GM23338 (cell line): ENCODE data around the gene LPP. TPM values are rescaled to one million over a fixed set of nuclear protein-coding genes. Genes with fewer than 3 reads are reported as not detected.

Experiments
- ATAC-seq: fragments of 200-7000 bp; cut with Tn5 transposase; 3 replicates; pipeline ENCODE4 v1.9.1; 2020
- DNase-seq: peaks from one replicate; pipeline ENCODE4 v3.0.0-alpha.2; 2015; ENCODE audit warnings: low spot score
- H2AFZ ChIP-seq: fragments of 200-600 bp; sonication (generic); 2 replicates; pipeline ENCODE4 v1.8.0; 2016; ENCODE audit warnings: antibody characterized with exemption, mild to moderate bottlenecking, moderate library complexity
- H3F3A ChIP-seq: fragments of 200-600 bp; sonication (generic); replicated peaks from 2 replicates; pipeline ENCODE4 v1.8.0; 2017; ENCODE audit warnings: antibody characterized with exemption, mixed run types, low read depth
- H3K27ac ChIP-seq: fragments of 200-600 bp; sonication (generic); 2 replicates; pipeline ENCODE4 v1.6.1; 2016; ENCODE audit warnings: low read depth
- H3K27me3 ChIP-seq: fragments of 200-600 bp; sonication (generic); 2 replicates; pipeline ENCODE4 v1.8.0; 2016; ENCODE audit warnings: mild to moderate bottlenecking, mixed run types, moderate library complexity; ENCODE audit not compliant: insufficient read depth
- H3K36me3 ChIP-seq: fragments of 200-600 bp; sonication (generic); 2 replicates; pipeline ENCODE4 v1.8.0; 2016; ENCODE audit warnings: mild to moderate bottlenecking; ENCODE audit not compliant: insufficient read depth
- H3K4me1 ChIP-seq: fragments of 200-600 bp; sonication (generic); 2 replicates; pipeline ENCODE4 v1.8.0; 2016; ENCODE audit warnings: mild to moderate bottlenecking, moderate library complexity; ENCODE audit not compliant: insufficient read depth
- H3K4me2 ChIP-seq: fragments of 200-600 bp; sonication (generic); 2 replicates; pipeline ENCODE4 v1.7.1; 2017; ENCODE audit warnings: mixed run types
- H3K4me3 ChIP-seq: fragments of 200-600 bp; sonication (generic); 2 replicates; pipeline ENCODE4 v1.6.1; 2016; ENCODE audit warnings: mixed run types
- H3K79me2 ChIP-seq: fragments of 200-600 bp; sonication (generic); replicated peaks from 2 replicates; pipeline ENCODE4 v1.8.0; 2017; ENCODE audit warnings: mild to moderate bottlenecking; ENCODE audit not compliant: insufficient read depth
- H3K9me2 ChIP-seq: fragments of 200-600 bp; sonication (generic); 2 replicates; pipeline ENCODE4 v1.8.0; 2017; ENCODE audit not compliant: insufficient read depth
- H4K20me1 ChIP-seq: fragments of 200-600 bp; sonication (generic); replicated peaks from 2 replicates; pipeline ENCODE4 v1.8.0; 2017; ENCODE audit warnings: mild to moderate bottlenecking; ENCODE audit not compliant: insufficient read depth
- H3K27ac Mint-ChIP-seq: 2 replicates; pipeline ENCODE4 v1.8.0; 2020; ENCODE audit warnings: inconsistent platforms, mild to moderate bottlenecking, moderate library complexity, mixed read lengths
- H3K27me3 Mint-ChIP-seq: 3 replicates; pipeline ENCODE4 v1.8.0; 2022; ENCODE audit warnings: low read depth, mild to moderate bottlenecking, moderate library complexity, mixed read lengths, inconsistent platforms; ENCODE audit not compliant: insufficient read depth, poor library complexity
- H3K36me3 Mint-ChIP-seq: 3 replicates; pipeline ENCODE4 v1.8.0; 2021; ENCODE audit warnings: low read depth, mild to moderate bottlenecking, inconsistent platforms, moderate library complexity, mixed read lengths
- H3K4me1 Mint-ChIP-seq: 3 replicates; pipeline ENCODE4 v1.8.0; 2020; ENCODE audit warnings: mild to moderate bottlenecking, inconsistent platforms, mixed read lengths
- H3K4me3 Mint-ChIP-seq: 3 replicates; pipeline ENCODE4 v1.8.0; 2021; ENCODE audit warnings: moderate library complexity, mild to moderate bottlenecking, inconsistent platforms, mixed read lengths
- H3K9me3 Mint-ChIP-seq: 3 replicates; pipeline ENCODE4 v1.8.0; 2020; ENCODE audit warnings: moderate library complexity, mild to moderate bottlenecking, inconsistent platforms, mixed read lengths
- CREB1 ChIP-seq: fragments of 250-450 bp; sonication (Bioruptor Pico); IDR thresholded peaks from 2 replicates; pipeline ENCODE4 v1.5.0; 2020; ENCODE audit warnings: low read depth, mild to moderate bottlenecking, moderate library complexity
- CTCF ChIP-seq, 2 experiments: fragments of 200-600 bp in 1 of 2; sonication (generic) in 1 of 2; conservative IDR thresholded peaks; 2 replicates each; pipeline versions ENCODE4 v1.5.1 to v1.6.1; 2016 to 2017; ENCODE audit warnings: antibody characterized with exemption in 2 of 2, low read depth in 2 of 2, mild to moderate bottlenecking in 2 of 2, moderate library complexity in 1 of 2
- ETS1 ChIP-seq: IDR thresholded peaks from 2 replicates; pipeline ENCODE4 v1.6.1; 2016; ENCODE audit warnings: antibody characterized with exemption
- EZH2 ChIP-seq: fragments of 200-600 bp; sonication (generic); IDR thresholded peaks from one replicate; pipeline ENCODE4 v1.8.0; 2017; ENCODE audit warnings: antibody characterized with exemption, mild to moderate bottlenecking, low read depth; ENCODE audit not compliant: unreplicated experiment
- EZH2phosphoT487 ChIP-seq: fragments of 200-600 bp; sonication (generic); IDR thresholded peaks from one replicate; pipeline ENCODE4 v1.8.1; 2018; ENCODE audit warnings: antibody characterized with exemption; ENCODE audit not compliant: unreplicated experiment
- JUNB ChIP-seq: IDR thresholded peaks from one replicate; pipeline ENCODE4 v1.6.1; 2016; ENCODE audit warnings: antibody characterized with exemption; ENCODE audit not compliant: unreplicated experiment
- NANOG ChIP-seq: IDR thresholded peaks from 2 replicates; pipeline ENCODE4 v1.6.1; 2016; ENCODE audit warnings: antibody characterized with exemption, borderline replicate concordance
- POLR2AphosphoS5 ChIP-seq: IDR thresholded peaks from 2 replicates; pipeline ENCODE4 v1.6.1; 2016; ENCODE audit warnings: antibody characterized with exemption, low read depth
- REST ChIP-seq: IDR thresholded peaks from one replicate; pipeline ENCODE4 v1.6.1; 2018; ENCODE audit warnings: antibody characterized with exemption; ENCODE audit not compliant: unreplicated experiment
- STAT1 ChIP-seq: IDR thresholded peaks from one replicate; pipeline ENCODE4 v1.6.1; 2016; ENCODE audit warnings: antibody characterized with exemption; ENCODE audit not compliant: unreplicated experiment
- ZNF114 ChIP-seq: fragments of 250-450 bp; sonication (Bioruptor Pico); IDR thresholded peaks from 2 replicates; pipeline ENCODE4 v1.5.0; 2020; ENCODE audit warnings: mild to moderate bottlenecking, moderate library complexity
- ZNF331 ChIP-seq: fragments of 250-450 bp; sonication (Bioruptor Pico); IDR thresholded peaks from 2 replicates; pipeline ENCODE4 v1.5.0; 2020; ENCODE audit warnings: low read depth, mild to moderate bottlenecking, moderate library complexity
- ZNF462 ChIP-seq: fragments of 250-450 bp; sonication (Bioruptor Pico); IDR thresholded peaks from 2 replicates; pipeline ENCODE4 v1.5.0; 2020; ENCODE audit warnings: mild to moderate bottlenecking, moderate library complexity
- polyA plus RNA-seq: library from polyadenylated mRNA; unstranded; fragments of >200 nt; fragmentation: Nextera tagmentation; extraction: Ambion mirVana; gene quantifications from 2 replicates; pipeline ENCODE4 v1.2.1, GENCODE V29; 2016
- total RNA-seq: library from RNA; depleted of rRNA; stranded (reverse); fragments of >200 nt; shearing (Covaris generic); gene quantifications from 2 replicates; pipeline ENCODE4 v1.2.3, GENCODE V29; 2014

The LPP gene
- total and polyA plus RNA-seq, 2 experiments from 2014 or later, result 23.0 to 35.2 TPM

- Histone ChIP-seq H2AFZ (no peak overlapping the region), H3K27me3 (no peaks in the 10 kb centered on the region), H3K27ac (0 out of 2 replicates have a peak overlapping the region, but pooled peaks have one; percentile 45), H3K4me3 (no peak overlapping the region), H3K4me1 (peaks cover 16% of the 10 kb centered on the region), H3K9me2 (no peaks in the 10 kb centered on the region; the same call in 1 of the 2 replicates), H3K79me2 (peaks cover 30% of the 10 kb centered on the region), H3K4me2 (no peak overlapping the region), H3F3A (0 out of 2 replicates have a peak, but pooled peaks cover 3% of the 10 kb centered on the region), H4K20me1 (no peaks in the 10 kb centered on the region), H3K36me3 (no peaks in the 10 kb centered on the region)
- DNase-seq (no peak), ATAC-seq (no peak)
- H3K27ac Mint-ChIP-seq, result peak overlapping the region; percentile 90
- H3K27me3 Mint-ChIP-seq, result peaks cover 5% of the 10 kb centered on the region
- H3K4me1 Mint-ChIP-seq, result peaks cover 39% of the 10 kb centered on the region
- no peak overlapping the region for H3K4me3 Mint-ChIP-seq
- H3K36me3 Mint-ChIP-seq, result no peaks in the 10 kb centered on the region; the same call in 2 of the 3 replicates
- no peaks in the 10 kb centered on the region for H3K9me3 Mint-ChIP-seq
- TF ChIP-seq CTCF (conservative IDR thresholded peaks at IDR 0.05; ENCODE audit: low read depth in 2 of 2) (no peak), REST (no peak), ZNF331 (CRISPR knock-in tag) (no peak), CREB1 (CRISPR knock-in tag) (no peak), JUNB (no peak), STAT1 (no peak), ETS1 (no peak), EZH2phosphoT487 (no peak), NANOG (no peak), POLR2AphosphoS5 (no peak), ZNF114 (no peak), ZNF462 (CRISPR knock-in tag) (no peak), EZH2 (no peak)
Measured at GRCh38 chr3:188211476-188211875, 57.5 kb downstream of the LPP start.
